SKM-1 treated with dmso at 0.1 percent for 144 hours (cell line): ENCODE data around the gene BCL2L11.

ENCODE experiments used
- DNase-seq: peaks from one replicate; lab custom pipeline; 2025; ENCODE audit not compliant: unreplicated experiment; lab: John Stamatoyannopoulos, UW

Gene BCL2L11

GRCh38 chr2:111167863-111168162 lies 47.1 kb downstream of the BCL2L11 start:
- DNase-seq: no peak

- no peak for DNase-seq
Observed at GRCh38 chr2:111168528-111169239, 48.0 kb downstream of the BCL2L11 start.

- no peak for DNase-seq
Observed at GRCh38 chr2:111169268-111169667, 48.6 kb downstream of the BCL2L11 start.

- DNase-seq: no peak
Observed at GRCh38 chr2:111169924-111170323, 49.2 kb downstream of the BCL2L11 start.

GRCh38 chr2:111171337-111171930 lies 50.7 kb downstream of the BCL2L11 start:
- DNase-seq: no peak

- DNase-seq: no peak
Observed at GRCh38 chr2:111172666-111173065, 52.0 kb downstream of the BCL2L11 start.

GRCh38 chr2:111173338-111173737 lies 52.6 kb downstream of the BCL2L11 start:
- DNase-seq: no peak

- DNase-seq: no peak
Observed at GRCh38 chr2:111173856-111174255, 53.1 kb downstream of the BCL2L11 start.

- DNase-seq: no peak
Observed at GRCh38 chr2:111175615-111176014, 54.9 kb downstream of the BCL2L11 start.

GRCh38 chr2:111176388-111176787 lies 55.7 kb downstream of the BCL2L11 start:
- no peak for DNase-seq

- peak; percentile 35 for DNase-seq
Observed at GRCh38 chr2:111176867-111177266, 56.2 kb downstream of the BCL2L11 start.

- no peak for DNase-seq
Observed at GRCh38 chr2:111178296-111178695, 57.6 kb downstream of the BCL2L11 start.

GRCh38 chr2:111178730-111179405 lies 58.2 kb downstream of the BCL2L11 start:
- peak; percentile 71 for DNase-seq

- no peak for DNase-seq
Observed at GRCh38 chr2:111182121-111182520, 61.4 kb downstream of the BCL2L11 start.

- no peak for DNase-seq
Observed at GRCh38 chr2:111182740-111183139, 62.0 kb downstream of the BCL2L11 start.

GRCh38 chr2:111184725-111185310 lies 64.1 kb downstream of the BCL2L11 start:
- DNase-seq: no peak

- DNase-seq: no peak
Observed at GRCh38 chr2:111185361-111186022, 64.8 kb downstream of the BCL2L11 start.

- no peak for DNase-seq
Observed at GRCh38 chr2:111186121-111186715, 65.5 kb downstream of the BCL2L11 start.

- DNase-seq: no peak
Observed at GRCh38 chr2:111186933-111187332, 66.2 kb downstream of the BCL2L11 start.

GRCh38 chr2:111188681-111189080 lies 68.0 kb downstream of the BCL2L11 start:
- no peak for DNase-seq

- DNase-seq: no peak
Observed at GRCh38 chr2:111189106-111189505, 68.4 kb downstream of the BCL2L11 start.
